DMS153 treated with DMSO at 0.1 percent for 48 hours (cell line): ENCODE measurements around the gene ENPP6.
"Not testable (repeated sequence)": the region's sequence is repeated elsewhere in the genome, so short reads cannot be mapped to it uniquely, and the experiment has no call there.

Experiments used
- DNase-seq: peaks from one replicate; lab custom pipeline; 2025; ENCODE audit not compliant: unreplicated experiment; lab: John Stamatoyannopoulos, UW

The ENPP6 gene

DNA sequence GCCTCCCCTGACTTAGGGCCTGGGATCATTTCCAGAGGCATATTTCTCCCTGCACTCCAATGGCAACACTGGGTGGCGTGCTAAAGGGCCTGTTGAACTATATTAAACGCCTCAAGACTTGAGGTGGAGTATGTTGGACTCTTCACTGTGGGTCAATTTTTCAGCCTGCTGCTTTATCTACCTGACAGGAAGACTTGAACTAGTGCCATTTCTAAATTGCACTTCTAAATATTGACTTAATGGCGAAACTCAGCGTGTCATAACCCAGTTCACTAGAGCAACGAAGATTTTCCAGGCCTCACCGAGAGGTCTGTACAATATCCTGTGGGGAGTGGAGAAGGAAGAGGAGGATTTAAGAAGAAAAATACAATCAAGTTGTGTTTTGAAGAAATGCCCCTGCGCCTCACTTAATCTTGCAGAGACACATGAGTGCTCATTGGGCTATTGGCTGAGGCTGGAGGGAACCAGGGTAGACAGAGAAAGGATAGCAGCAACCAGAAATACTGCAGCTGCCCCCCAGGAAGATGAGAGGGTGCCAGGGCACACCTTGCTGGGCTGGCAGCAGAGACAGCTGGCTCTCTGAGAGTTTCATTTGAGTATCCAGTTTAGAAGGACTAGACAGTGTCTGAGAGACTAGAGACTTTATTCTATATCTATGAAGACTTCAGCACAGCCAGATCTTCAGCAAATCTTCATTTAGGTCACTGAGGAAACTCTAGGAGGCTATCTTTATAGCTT lies 67.4 kb downstream of the ENPP6 start:
- no peak for DNase-seq

DNA sequence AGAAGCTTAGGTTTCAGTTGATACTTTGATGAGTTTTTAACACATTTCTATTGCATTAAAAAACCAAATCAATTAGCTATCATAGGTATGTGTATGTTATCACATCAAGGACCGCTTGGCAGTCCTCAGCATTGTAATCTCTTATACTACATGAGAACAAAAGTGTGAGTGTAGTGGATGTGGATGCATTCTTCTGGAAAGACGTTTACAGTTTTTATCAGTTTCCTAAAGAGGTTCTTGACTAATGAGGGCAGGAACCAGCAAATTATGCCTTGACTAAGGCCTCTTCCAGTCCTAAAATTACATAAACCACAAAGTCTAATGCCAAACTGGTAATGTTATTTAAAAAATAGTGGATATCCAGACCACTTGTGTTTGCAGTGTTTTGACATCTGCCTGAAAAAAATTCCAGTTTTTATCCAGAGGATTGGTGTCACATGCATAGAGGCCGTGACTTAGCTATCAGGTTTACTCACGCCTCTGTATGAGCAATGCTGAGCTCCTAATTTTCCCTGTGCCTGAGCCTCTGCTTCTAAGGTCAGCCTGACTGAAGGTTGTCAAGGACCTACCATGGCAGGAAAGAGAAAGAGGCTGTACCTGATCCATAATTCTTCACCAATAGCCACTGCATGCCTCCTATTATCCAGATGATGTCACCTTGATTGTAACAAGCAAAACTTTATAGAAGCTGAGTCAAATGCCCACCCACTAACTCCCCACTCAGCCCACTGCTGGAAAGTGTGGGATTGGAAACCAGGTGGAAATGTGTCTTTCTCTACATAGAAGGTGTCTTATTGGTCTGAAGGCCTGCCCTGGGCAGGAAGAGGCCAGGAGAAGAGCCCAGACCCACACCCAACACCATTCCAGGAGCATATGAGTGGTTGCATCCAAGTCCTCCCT lies 68.7 kb downstream of the ENPP6 start:
- no peak for DNase-seq

DNA sequence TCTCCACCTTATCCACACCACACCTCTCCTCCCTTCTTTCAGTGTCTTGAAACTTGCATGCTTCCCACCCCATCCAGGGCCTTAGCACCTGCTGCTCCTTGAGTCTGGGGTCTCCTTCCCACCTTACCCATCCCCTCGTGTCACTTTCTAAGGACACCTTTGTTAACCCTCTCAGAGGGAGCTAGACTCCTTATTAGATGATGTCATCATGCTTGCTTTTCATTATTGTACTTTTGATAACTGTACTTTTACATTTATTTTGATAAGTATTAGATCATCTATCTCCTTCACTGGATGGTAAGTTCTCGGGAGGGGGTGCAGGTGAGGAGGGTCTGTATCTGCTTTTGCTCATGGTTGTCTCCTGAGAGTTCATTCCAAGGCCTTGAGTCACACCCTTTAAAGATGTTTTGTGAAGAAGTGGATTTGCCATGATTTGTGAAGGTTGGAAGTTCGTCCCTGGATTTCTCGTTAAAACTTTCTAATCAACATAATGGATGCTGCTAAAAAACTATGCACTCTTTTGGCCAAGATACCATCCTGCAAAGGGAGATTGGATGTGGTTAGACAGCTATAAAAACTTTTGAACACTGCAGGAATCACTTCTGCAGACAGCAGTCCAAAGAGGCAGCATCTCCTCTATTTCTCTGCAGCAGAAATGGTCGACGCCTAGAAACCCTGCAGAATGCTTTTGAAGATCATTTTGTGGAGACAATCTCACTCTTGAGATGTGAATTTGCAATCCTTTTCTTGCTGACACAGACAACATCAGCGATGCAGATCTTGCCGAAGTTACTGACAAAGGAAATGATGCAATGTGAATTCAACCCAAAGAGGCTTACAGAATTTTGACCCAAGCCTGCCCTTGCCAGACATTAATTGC lies 69.6 kb downstream of the ENPP6 start:
- no peak for DNase-seq

DNA sequence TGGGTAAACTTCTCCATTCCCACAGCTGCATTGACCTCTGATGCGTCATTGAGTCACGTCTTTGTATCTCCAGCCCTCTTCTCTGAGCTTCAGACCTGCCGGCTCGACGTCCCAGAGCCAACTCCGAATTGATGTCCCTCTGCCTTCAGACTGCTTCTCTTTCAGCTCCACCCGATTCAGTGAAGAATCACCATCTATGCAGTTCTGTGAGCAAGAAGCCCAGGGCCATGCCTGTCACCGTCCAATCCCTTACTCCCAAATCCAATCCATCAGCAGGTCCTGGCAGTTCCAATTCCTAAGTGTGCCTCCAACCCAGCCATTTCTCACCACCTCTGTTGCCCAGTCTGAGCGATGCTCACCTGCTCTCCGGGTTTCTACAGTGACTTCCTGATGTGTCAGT lies 70.7 kb downstream of the ENPP6 start:
- no peak for DNase-seq

DNA sequence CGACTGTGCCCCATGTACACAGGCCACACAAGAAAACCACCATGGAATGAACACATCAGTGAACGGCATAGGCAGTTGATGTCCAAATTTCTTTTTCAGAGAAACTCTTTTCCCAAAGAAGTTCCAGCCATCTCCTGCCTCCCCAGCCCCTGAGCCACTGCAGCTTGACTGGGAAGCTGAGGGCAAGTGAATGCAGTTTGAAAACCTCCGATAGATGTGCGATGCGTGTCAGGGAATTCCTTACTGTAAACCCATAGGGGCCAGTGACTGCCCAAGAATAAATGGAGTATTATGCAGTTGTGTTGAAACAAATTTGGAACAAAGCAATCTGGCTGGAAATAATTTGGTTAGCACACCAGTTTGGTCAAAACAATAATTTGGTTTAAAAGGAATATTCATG lies 72.1 kb downstream of the ENPP6 start:
- no peak for DNase-seq

DNA sequence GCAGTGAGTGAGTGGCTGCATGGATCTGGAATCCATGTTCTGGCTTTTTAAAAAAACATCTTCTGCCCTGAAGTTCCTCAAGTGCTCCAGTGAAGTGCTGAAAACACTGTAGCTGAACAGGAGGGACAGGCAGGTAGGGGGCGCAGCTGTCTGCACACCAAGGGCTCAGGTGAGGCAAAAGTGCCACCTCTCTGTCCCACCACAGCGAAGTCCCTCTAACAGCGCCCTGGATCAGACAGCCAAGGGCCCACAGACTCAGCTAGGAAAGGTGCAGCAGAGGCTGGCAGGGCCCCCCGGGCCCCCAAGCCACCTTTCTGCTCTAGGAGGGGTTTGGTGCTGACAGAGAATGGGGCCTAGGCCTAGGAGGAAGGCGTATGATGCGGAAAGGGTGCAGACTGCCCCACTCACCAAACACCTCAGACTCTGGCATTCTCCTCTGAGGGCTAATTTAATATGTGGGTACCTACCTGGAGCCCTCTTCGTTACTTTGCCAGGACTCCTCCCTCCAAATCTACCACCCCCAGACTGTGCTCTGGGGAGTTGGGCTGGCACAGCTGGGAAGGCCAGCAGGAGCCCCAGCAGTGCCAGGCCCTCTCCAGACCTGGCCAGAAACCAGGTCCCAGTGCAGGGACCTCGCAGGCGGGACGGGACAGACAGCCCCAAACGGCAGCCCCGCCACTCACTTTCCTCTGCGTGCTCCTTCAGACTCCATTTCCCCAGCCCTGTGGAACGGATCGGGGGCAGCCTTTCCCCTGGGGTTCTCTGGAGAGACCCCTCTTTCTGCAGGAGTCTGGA lies 73.7 kb downstream of the ENPP6 start:
- no peak for DNase-seq

DNA sequence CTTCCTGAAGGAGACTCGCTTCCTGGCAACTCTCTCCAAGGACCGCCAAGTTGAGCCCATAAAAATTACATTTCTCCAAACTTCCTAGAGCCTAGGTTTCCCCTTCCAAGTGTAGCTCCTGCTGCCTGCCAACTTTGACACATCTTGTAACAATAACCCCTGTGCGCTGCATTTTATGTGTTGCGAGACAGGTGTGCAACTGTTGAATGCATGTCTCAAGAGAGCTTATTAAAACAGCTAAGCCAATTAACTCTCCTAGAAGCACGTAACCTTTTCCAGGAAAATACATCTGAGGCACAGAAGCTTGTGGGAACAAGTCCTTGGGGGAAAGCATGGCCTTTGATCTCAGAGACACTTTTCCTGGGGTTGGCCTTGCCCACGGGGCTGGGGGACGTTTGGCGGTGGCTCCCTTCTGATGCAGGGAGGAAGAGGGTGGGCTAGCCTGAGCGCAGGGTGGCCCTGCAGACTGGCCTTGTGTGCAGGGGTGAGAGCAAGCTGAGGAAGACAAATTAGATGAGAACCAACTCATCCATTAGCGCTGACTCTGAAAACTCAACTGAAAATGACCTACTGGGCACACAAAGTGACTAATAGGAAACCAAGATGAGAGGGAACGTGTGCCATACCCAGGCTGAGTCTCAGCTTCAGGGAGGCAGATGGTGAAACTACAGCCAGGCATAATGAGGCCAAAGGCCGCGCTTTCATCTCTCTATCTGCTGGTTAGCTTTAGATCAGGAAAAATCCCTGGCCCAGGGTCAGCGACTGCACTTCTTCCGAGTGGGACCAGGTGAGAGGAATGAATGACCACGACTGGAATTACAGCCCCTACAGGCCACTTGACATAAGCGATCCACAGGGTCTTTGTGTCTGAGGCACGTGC lies 75.3 kb downstream of the ENPP6 start:
- no peak for DNase-seq

DNA sequence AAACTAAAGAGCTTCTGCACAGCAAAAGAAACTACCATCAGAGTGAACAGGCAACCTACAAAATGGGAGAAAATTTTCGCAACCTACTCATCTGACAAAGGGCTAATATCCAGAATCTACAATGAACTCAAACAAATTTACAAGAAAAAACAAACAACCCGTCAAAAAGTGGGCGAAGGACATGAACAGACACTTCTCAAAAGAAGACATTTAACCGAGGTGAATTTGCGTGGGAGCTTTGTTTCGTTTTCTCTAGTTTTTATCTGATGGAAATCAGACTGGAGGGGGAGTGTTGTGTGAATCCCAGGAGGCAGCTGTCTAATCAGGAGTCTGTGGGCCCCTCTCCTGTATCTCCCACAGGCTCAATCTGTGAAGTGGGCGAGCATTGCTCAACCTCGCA lies 76.8 kb downstream of the ENPP6 start:
- not testable (repeated sequence) for DNase-seq

DNA sequence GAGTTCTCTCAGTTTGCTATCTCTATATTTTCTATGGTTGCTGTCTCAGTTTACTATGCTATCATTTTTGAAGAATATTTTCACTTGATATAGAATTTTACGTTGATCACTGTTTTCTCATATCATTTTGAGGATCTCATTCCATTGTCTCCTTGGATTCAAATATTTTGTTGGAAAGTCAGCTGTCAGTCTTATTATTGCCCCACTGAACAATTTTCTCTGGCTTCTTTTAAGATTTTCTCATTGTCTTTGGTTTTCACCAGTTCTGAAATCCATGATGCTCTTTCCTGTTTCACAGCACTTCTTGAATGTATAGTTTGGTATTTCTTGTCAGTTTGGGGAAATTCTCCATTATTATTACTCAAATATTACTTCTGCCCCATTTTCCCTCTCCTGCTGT lies 81.1 kb downstream of the ENPP6 start:
- no peak for DNase-seq

DNA sequence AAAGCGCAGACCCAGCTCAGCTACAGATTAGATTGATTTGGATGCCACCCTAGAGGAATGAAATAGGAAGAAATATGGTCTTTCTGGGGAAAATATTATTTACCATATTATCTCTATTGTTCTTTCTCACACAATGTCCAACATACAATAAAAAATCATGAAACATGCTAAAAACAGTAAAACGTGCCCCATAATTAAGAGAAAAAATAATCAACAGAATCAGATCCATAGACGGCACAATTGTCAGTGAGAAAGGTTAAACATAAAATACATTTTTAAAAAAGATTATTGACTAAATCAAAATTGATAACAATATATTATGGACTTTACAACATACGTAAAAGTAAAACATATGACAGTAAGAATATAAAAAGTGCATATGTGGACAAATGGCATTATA lies 90.9 kb downstream of the ENPP6 start:
- DNase-seq = no peak

DNA sequence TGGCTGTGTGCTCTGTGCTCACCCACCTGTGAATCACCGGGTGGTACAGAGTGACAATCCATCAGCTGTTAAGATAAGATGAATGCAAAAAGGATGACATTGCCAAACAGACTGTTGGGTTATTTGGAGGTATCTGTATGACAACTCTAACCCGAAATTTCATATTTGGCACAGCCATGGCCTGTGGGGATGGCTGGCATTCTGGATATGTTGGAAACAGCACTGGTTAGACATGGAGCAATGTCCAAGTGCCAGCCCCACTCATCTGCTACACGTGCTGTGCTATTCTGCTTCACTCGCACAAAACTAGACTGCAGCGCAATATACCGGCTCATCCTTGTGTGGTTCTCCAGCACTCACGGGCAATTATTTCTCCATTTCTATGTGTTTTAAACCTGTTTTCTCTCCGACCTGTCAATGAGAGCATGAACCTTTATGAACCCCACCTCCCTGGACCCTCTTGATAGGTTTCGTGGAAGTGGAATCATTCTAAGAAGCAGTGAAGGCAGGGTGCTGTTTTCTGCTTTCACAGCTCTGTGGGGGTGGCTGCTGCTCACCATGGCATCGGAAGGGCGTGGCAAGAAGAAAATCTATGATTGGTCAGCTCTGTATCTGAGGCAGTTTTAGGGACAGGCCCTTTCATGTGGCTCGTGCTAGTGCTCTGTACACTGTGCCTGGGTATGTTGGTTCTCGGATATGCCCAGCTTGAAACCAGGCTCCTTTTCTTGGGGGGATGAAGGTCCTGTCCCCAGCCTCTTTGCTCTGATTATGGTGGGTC lies 94.9 kb downstream of the ENPP6 start:
- no peak for DNase-seq

DNA sequence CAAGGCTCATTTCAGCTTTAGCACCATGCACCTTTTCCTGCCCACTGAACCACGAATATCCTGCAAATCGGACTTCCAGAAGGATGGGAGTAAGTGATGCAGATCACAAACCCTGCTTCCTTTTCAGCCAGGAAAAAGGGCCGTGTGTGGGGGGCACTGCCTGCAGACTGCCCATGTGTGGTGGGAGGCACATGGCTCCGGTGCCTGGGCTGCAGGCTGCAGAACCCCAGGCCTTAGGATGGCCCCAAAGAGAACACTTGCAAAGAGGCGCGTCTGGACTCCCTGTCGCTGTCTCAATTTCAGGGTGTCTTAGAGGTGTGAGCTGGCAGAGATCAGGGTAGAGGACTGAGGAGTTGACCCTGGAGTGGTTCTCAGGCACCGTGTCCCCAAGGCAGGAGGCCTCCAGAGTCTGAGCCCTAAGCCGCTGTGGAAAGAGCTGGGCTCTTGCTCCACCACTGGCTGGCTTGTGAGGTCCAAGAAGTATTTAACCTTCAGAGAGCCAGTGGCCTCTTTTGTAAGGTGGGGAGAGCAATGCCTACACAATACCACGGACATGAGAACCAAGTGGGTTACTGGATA lies 97.0 kb downstream of the ENPP6 start:
- no peak for DNase-seq

DNA sequence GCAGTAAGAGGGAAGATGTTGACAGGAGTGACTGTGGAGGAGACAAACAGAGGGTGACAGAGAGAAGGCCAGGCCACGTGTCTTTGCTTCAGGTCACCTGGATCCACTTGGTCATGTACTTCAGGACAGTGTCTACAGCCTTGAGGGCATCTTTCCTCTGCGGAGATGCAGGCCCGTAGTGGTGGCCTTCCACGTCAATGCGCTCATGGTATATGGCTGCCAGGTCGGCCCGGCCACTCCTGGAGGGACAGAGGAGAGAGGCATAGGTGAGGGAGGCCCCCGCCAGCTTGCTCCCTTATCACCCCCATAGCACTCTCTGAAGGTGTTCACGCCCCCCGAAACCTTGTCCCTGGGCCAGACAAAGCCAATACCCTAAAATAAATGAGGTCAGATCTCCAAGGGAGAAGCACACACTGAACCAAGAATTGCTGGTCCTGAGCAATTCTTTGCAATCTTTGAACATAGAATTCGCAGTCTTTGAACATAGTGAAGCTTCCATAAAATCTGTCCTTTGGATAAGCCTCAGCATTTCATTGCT lies 99.9 kb downstream of the ENPP6 start:
- no peak for DNase-seq

DNA sequence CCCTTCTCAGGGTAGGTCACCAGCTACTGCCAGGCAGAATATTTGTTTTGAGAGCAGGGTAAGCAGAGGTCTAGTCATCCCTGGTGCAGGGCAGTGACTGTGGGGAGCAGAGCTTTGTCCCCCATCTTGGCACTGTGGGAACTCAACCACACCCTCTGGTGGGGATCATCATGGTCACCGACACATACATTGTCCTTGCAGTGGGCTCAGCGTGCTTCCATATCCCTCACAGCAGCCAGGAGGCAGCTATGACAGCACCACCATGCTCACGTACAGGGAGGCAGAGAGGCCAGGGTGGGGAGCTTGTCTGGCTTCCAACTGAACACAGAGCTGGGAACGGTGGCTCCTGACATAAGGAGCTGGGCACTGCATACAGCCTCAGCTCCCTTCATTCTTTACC lies 102.3 kb downstream of the ENPP6 start:
- DNase-seq = no peak

DNA sequence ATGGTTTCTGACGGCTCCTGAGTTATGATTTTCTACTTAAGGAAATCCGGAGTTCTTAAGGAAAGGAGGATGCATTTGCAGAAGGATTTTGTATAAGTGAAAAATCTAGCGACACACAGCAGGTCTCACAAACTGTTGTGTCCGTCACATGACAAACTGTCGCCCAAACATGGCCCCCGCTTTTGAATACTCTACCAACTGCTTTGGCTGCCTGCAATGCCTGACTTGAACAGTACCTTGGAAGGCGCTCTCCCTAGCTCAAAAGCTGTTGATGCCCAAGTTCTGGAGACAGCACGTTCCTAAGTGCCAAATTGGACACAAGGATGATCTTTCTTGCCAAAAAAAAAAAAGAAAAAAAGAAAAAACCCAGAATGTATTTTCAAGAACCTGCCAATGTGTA lies 103.2 kb downstream of the ENPP6 start:
- no peak for DNase-seq

DNA sequence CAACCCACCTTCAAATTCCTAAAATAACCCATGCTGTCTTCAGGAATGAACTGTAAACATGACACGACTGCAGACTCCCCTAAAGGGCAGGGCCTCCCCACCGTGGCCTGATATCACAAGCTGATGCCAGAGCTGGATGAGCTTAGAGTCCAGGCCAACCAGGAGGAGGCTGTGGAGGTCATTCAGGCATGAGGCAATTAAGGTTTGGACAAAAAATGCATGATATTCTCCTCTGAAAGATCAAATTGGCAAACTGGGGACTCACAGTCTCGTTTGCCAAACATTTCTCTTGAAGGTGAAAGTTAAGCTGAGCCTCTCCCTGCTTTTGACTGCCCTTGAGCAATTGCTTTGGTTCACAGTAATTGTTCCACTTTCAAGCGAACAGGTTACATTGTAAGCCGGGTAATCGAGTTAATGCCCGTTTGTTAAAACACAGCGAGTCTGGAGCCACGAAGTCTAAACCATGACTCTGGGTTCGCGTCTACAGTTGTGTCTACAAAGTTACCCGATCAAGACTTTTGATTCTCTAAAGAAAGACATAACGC lies 105.6 kb downstream of the ENPP6 start:
- no peak for DNase-seq

DNA sequence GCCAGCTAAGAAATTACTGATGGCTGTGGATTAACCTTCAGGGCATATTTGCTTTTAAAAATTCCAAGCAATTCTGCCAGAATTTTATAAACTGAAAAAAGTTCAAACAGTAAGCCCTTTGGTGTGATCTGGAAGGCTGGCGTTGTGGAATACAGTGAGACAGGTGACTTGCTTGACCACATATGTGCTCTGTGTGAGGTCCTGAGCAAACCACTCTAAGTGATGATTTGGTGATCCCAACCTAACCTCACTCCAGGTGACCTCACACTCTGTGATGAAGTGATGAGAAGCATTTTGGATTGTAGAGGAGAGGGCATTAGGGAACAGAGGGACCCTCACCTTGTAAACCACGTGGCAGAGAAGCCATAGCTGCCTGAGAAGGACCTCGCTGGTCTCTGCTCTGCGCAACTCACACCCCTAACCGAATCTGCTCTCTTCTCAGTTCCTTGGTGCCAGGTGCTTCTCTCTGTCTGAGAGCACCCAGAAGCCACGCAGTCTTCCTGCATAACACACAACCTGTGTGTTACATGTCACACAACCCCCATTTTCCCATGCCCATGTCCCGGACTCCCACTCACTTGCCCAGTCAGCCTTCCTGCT lies 106.3 kb downstream of the ENPP6 start:
- no peak for DNase-seq
